ENCODE results near the gene HMCN2.

HMCN2 gene

DNA sequence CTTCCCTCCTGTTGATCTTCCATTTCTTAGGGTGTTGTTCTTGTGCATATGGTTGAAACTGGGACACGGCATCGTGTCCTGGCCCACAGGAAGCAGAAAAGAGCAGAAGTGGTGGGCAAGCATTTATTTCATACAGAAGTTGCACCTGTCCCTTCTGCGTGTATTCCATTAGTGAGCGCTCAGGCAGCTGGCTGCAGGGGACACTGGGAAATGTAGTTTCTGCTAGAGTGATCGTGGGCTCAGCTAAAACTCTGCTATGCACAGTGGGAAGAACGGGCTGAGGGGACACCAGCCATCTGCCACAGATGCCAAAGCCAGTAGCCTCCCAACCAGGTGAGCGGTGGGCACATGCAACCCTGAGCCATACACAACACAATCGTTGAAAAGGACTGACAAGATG lies 121.8 kb downstream of the HMCN2 start:
- H3K36me3 ChIP-seq (replicated peaks; ENCODE audit: low read depth, low read length), result no peaks in the 10 kb centered on the region
- H3K4me2 ChIP-seq (ENCODE audit: low read length), result no peak overlapping the region
- TF ChIP-seq EZH2phosphoT487 (IDR thresholded peaks at IDR 0.05; ENCODE audit: low read depth), result no peak
- TF ChIP-seq, protein P1, sequence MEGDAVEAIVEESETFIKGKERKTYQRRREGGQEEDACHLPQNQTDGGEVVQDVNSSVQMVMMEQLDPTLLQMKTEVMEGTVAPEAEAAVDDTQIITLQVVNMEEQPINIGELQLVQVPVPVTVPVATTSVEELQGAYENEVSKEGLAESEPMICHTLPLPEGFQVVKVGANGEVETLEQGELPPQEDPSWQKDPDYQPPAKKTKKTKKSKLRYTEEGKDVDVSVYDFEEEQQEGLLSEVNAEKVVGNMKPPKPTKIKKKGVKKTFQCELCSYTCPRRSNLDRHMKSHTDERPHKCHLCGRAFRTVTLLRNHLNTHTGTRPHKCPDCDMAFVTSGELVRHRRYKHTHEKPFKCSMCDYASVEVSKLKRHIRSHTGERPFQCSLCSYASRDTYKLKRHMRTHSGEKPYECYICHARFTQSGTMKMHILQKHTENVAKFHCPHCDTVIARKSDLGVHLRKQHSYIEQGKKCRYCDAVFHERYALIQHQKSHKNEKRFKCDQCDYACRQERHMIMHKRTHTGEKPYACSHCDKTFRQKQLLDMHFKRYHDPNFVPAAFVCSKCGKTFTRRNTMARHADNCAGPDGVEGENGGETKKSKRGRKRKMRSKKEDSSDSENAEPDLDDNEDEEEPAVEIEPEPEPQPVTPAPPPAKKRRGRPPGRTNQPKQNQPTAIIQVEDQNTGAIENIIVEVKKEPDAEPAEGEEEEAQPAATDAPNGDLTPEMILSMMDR (IDR thresholded peaks at IDR 0.05; ENCODE audit: low read depth, low read length), result no peak
- no peak overlapping the region for H3K4me3 ChIP-seq (ENCODE audit: low read length)
- no peaks in the 10 kb centered on the region for H4K20me1 ChIP-seq (ENCODE audit: insufficient read depth, low read length)
- no peaks in the 10 kb centered on the region for H3K4me1 ChIP-seq (ENCODE audit: low read length)
- no peaks in the 10 kb centered on the region for H3K9me3 ChIP-seq (ENCODE audit: insufficient read depth, low read length)
- no peak overlapping the region for H3K27ac ChIP-seq (ENCODE audit: low read length)
- no peak overlapping the region for H3K9ac ChIP-seq (ENCODE audit: low read length)
- H3K27me3 ChIP-seq (ENCODE audit: low read depth, low read length), result no peaks in the 10 kb centered on the region
- no peak overlapping the region for H2AFZ ChIP-seq (ENCODE audit: low read depth, low read length)
- H3K79me2 ChIP-seq (ENCODE audit: low read length), result no peaks in the 10 kb centered on the region

DNA sequence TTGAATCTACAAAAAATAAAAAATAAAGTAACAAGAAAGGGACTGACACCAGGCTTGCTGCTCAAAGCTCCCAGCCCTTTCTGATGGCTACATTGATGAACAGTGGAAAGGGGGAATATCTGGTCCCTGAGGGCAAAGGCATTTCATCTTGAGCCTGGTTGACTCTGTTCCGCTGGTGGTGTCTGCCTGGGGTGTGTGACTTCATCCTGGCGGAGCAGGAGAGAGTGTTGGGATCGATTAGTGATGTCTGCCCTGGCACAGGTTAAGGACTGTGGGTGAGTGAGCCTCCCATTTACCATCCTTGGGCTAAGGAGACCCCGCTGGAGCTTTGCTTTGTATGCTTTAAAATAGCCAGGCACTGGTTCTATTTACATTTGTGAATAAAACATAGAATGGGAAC lies 122.3 kb downstream of the HMCN2 start:
- Histone ChIP-seq H3K27me3 (ENCODE audit: low read depth, low read length) (no peaks in the 10 kb centered on the region), H3K79me2 (ENCODE audit: low read length) (no peaks in the 10 kb centered on the region), H2AFZ (ENCODE audit: low read depth, low read length) (no peak overlapping the region), H3K4me2 (ENCODE audit: low read length) (no peak overlapping the region), H3K4me1 (ENCODE audit: low read length) (no peaks in the 10 kb centered on the region), H3K27ac (ENCODE audit: low read length) (no peak overlapping the region), H3K36me3 (replicated peaks; ENCODE audit: low read depth, low read length) (no peaks in the 10 kb centered on the region), H4K20me1 (ENCODE audit: insufficient read depth, low read length) (no peaks in the 10 kb centered on the region), H3K9me3 (ENCODE audit: insufficient read depth, low read length) (no peaks in the 10 kb centered on the region), H3K4me3 (ENCODE audit: low read length) (no peak overlapping the region), H3K9ac (ENCODE audit: low read length) (no peak overlapping the region)
- TF ChIP-seq, protein P1 (IDR thresholded peaks at IDR 0.05; ENCODE audit: low read depth, low read length), result no peak
- TF ChIP-seq EZH2phosphoT487 (IDR thresholded peaks at IDR 0.05; ENCODE audit: low read depth), result no peak

DNA sequence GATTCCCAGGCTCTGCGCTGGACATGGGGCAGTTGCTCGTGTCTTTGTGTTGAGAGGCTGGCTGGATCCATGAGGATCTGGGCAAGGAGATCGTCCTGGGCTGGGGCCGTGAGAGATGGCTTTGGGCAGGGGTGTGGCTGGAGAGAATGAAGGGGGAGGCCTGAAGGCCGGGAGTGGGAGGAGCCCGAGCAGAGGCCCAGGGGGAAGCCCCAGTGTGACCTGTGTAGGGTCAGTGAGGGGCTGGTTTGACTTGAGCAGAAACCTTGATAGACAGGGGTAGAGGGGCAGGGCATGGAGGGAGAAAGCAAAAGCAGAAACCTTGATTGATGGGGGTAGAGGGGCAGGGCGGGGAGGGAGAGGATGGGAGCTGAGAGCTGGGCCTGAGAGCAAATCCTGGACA lies 124.8 kb downstream of the HMCN2 start:
- no peak overlapping the region for H3K4me2 ChIP-seq (ENCODE audit: low read length)
- H3K4me3 ChIP-seq (ENCODE audit: low read length), result no peak overlapping the region
- H2AFZ ChIP-seq (ENCODE audit: low read depth, low read length), result no peak overlapping the region
- no peak overlapping the region for H3K27ac ChIP-seq (ENCODE audit: low read length)
- TF ChIP-seq EZH2phosphoT487 (IDR thresholded peaks at IDR 0.05; ENCODE audit: low read depth), result no peak
- TF ChIP-seq, protein P1 (IDR thresholded peaks at IDR 0.05; ENCODE audit: low read depth, low read length), result no peak
- no peaks in the 10 kb centered on the region for H3K4me1 ChIP-seq (ENCODE audit: low read length)
- H3K36me3 ChIP-seq (replicated peaks; ENCODE audit: low read depth, low read length), result no peaks in the 10 kb centered on the region
- no peak overlapping the region for H3K9ac ChIP-seq (ENCODE audit: low read length)
- no peaks in the 10 kb centered on the region for H4K20me1 ChIP-seq (ENCODE audit: insufficient read depth, low read length)
- no peaks in the 10 kb centered on the region for H3K79me2 ChIP-seq (ENCODE audit: low read length)
- no peaks in the 10 kb centered on the region for H3K27me3 ChIP-seq (ENCODE audit: low read depth, low read length)
- H3K9me3 ChIP-seq (ENCODE audit: insufficient read depth, low read length), result no peaks in the 10 kb centered on the region

DNA sequence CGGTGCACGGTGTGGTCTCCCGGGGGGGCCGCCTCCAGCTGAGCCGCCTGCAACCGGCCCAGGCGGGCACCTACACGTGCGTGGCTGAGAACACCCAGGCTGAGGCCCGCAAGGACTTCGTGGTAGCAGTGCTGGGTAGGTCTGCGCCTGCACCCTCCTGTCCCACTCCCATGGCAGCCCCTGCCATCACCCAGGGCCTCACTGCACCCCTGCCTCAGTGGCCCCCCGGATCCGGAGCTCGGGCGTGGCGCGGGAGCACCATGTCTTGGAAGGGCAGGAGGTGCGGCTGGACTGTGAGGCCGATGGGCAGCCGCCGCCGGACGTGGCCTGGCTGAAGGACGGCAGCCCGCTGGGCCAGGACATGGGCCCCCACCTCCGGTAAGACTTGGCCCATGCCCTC lies 125.4 kb downstream of the HMCN2 start:
- Histone ChIP-seq H3K4me3 (ENCODE audit: low read length) (no peak overlapping the region), H4K20me1 (ENCODE audit: insufficient read depth, low read length) (no peaks in the 10 kb centered on the region), H3K27me3 (ENCODE audit: low read depth, low read length) (no peaks in the 10 kb centered on the region), H3K9ac (ENCODE audit: low read length) (no peak overlapping the region), H3K36me3 (replicated peaks; ENCODE audit: low read depth, low read length) (no peaks in the 10 kb centered on the region), H3K27ac (ENCODE audit: low read length) (no peak overlapping the region), H3K4me2 (ENCODE audit: low read length) (no peak overlapping the region), H3K9me3 (ENCODE audit: insufficient read depth, low read length) (no peaks in the 10 kb centered on the region), H3K4me1 (ENCODE audit: low read length) (no peaks in the 10 kb centered on the region), H3K79me2 (ENCODE audit: low read length) (no peaks in the 10 kb centered on the region), H2AFZ (ENCODE audit: low read depth, low read length) (no peak overlapping the region)
- no peak for TF ChIP-seq EZH2phosphoT487 (IDR thresholded peaks at IDR 0.05; ENCODE audit: low read depth)
- TF ChIP-seq, protein P1 (IDR thresholded peaks at IDR 0.05; ENCODE audit: low read depth, low read length), result no peak

Measured in OCI-LY3 (cell line).